Measurements from ENCODE around the gene PEX5L.

Gene PEX5L

GRCh38 chr3:179953993-179954870 lies 82.5 kb downstream of the PEX5L start:
- DNase-seq, result no peak

DNA sequence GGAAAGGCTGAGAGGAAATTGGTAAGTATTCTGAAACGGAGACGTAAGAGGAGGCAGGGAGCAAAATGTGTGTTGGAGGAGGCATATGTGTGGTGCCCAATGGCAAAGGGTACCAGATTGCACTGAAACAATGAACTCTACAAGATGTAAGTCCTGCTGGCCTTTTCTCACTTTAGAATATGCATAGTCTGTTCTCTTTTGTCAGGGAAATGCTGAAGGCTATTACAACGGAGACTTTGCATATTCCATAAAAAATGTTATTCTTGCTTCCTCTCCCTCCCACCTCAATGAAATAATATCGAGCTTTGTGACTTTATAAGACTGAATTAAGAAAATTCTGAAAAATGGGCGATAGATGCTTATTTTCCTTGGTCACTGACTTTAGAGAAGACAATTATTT lies 85.9 kb downstream of the PEX5L start:
- no peak for DNase-seq

- no peak for DNase-seq
Measured at GRCh38 chr3:179949869-179950268, 86.9 kb downstream of the PEX5L start.

DNA sequence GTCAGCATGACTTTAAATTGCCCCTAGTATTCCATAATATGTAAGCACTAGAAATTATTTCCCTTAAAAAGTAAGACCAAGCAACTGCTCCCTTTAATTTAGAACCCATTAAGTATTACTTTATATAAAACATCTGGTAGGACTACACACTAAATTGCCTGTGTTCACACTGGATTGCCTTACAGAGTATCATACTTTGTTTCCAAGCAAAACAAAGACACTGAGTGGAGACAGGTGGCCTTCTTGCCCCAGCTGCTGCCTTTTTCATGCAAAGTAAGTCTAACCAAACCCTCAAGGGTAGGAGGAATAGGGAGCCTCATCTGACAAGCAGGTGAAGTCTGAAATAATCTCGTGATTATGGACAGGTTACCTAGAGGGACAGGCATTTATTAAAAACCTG lies 87.3 kb downstream of the PEX5L start:
- DNase-seq, result no peak

- no peak for DNase-seq
Measured at GRCh38 chr3:179948740-179949139, 88.0 kb downstream of the PEX5L start.

DNA sequence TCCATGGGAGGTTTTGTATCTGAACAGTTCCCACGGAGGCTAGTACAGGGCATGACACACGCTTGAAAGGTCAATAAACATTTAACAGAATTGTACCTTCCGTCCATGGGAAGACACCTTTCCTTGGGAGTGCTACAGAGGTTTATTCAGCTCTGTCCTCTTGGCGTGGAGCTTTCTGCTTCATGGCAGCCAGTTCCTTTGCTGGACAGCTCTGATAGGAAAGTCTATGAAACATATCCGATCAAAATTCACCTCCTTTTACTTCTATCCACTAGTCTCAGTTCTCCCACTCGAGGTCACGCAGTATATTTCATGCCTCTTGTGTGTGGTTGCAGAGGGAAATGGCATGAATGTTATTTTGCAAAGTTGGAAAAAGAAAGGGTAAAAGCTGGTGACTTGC lies 91.2 kb downstream of the PEX5L start:
- DNase-seq, result no peak

DNA sequence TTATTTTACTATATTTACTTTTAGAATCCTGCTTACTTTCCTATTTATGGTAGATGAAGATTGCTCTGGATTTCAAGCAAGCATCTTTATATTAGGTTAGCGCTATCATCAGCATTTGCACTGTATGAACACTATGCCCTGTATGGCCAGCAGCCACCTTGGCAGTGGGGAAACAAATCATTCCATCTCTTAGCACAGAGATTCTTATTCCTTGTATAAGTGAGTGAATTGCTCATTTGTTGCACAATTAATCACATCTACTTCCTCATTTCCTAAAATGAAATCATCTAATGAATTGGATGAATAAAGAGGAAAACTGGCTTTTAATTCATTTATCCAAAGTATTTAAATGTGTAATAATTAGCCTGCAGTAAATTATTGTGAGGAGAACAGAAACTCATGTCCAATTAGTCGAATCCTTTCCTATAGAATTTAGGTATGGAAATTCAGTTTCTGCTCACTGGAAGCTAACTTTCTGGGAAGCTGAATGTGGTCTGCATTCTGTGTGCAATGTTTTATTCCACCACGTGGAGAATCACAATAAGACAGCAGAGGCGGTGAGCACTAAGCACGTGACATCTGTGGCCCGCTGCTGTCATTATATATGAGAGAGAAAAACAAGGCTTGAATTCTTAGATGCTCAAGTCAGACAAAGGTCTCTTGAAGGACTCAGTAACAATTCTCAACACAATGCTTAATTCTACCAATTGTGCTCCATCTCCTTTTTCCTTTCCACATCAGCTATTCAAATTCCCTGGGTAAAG lies 93.4 kb downstream of the PEX5L start:
- no peak for DNase-seq

DNA sequence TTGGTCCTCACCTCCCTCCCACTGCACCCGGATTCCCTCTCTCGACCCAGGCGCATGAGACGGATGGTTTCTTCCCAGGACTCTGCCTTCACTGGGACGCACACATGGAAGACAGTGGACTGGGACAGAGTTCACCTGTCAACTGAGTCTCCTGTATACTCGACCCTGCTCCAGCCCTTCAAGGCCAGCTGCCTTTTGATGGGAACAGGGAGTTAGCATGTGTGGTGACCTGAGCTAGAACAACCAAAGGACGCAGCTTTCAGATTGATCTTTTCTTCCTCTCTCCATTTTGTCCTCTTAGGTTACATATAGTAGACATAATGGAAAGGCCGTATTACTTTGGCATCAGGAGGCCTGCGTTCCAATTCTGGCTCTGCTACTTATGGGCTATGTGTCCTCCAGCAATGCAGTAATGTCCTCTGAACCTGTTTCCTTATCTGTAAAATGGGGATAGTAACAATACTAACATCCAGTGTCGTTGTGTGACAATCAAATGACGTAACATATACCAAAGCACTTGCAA lies 94.1 kb downstream of the PEX5L start:
- DNase-seq, result no peak

DNA sequence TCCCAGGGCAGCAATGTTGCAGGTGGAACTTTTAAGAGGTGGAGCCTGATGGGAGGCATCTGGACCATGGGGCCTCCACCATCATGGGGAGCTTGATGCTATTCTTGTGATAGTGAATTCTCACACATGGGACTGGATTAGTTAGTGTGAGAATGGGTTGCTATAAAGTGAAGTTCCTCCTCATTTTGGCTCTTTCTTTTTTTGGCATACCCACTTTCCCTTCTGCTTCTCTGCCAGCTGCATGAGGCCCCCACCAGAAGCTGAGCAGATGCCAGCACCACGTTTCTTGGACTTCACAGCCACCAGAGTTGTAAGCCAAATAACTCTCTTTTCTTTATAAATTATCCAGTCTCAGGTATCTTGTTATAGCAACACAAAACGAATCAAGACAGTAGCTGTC lies 101.0 kb downstream of the PEX5L start:
- no peak for DNase-seq

DNA sequence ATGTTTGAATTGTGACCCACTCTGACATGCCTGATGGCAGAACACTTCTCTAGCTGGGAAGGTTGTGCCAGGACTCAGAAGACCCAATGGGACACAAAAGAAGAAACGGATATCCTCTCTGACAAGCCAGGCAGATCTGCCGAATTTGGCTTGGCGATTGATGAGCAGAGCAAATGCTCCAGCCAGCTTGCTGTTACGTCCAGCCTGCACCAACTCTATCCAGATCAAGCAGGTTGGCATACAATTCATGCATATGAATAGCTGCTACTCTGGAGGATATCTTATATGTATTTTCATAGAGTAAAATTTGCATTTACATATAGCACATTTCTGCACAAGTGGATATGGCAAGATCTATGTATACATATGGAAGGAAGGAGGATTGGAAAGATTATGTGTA lies 102.8 kb downstream of the PEX5L start:
- no peak for DNase-seq

DNA sequence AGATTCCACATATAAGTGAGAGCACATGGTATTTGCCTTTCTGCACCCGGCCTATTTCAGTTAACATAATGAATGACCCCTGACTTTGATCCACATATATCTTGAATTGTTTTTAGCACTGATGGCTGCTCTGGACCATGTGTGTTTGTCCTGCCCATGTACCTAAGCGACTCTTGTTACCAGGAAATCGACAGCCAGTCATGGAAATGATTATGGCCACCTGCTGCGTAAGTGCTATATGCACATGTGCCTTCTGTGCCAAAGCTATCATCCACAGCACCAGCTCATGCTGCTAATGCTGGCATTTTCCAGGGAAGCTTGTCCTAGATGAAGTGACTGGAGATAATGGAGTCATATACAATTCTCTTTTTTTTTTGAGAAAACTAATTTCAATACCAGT lies 103.7 kb downstream of the PEX5L start:
- no peak for DNase-seq

DNA sequence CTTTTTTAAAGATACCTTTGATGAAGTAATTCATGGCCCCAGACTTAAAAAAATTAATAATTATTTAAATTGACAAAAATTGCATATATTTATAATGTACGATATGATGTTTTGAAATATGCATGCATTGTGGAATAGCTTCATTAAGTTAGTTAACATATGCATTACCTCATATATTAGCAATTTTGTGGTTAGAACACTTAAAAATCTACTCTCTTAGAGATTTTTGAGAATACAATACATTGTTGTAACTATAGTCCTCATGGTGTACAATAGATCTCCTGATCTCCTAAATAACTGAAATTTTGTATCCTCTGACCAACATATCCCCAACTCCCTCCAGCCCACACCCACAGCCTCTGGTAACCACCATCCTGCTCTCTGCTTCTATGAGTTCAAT lies 104.1 kb downstream of the PEX5L start:
- no peak for DNase-seq

GRCh38 chr3:179929091-179929529 lies 107.6 kb downstream of the PEX5L start:
- no peak for DNase-seq

DNA sequence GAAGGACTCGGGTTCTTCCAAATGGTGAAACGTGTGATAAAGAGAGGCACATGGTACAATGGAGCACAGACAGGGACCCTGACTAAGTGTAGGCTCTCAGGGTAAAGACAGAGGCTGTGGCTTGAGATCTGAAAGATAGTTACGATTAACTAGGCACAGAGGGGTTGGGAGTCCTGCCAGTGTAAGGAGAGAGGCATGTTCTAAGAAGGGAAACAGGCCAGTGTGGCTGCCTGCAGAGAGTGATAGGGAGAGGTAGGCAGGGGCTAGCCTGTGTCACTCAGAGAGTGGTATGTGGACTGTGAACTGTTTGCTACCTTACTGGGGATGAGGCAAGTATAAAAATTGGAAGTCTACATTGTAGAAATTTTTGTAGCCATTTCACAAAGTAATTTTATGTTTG lies 109.5 kb downstream of the PEX5L start:
- DNase-seq, result no peak

DNA sequence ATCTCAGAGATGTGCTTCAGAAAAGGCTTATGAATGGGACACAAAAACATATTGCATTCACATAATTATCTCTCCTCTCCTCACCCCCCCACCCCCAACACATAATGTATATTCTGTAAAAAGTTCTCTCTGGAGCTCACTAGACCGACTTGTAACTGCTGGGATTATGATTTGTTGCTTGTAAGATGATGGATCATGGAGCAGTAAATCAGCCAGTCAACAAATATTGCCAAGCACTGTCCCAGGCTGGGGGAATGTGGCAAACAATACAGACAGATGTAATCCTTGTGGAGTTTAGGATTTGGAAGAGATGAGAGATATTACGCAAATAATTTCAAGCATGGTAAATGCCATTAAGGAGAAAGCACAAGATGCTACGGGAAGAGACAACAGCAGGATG lies 114.8 kb downstream of the PEX5L start:
- DNase-seq, result no peak

- no peak for DNase-seq
Measured at GRCh38 chr3:179921500-179921899, 115.2 kb downstream of the PEX5L start.

GRCh38 chr3:179907784-179908482 lies 128.8 kb downstream of the PEX5L start:
- no peak for DNase-seq

DNA sequence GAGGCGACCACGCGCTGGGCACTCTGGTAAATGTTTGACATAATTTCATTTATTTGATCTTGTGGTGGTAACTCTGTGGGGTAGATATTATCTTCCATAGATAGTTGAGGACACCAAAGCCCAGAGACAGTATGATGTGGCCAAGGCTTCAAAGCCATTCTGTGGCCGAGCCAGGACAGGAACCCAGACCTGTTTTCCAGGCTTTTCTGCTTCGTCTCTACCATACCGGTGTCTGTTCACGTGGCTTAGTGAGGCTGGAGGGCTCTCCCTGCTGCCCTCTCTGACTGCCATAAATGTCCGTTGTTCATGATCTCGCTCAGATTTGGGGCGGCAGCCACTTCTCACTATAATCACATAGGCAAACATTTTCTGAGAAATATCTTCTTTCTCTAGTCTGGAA lies 134.7 kb downstream of the PEX5L start:
- DNase-seq, result no peak

- no peak for DNase-seq
Measured at GRCh38 chr3:179898024-179898423, 138.7 kb downstream of the PEX5L start.

- DNase-seq, result no peak
Measured at GRCh38 chr3:179897231-179897630, 139.5 kb downstream of the PEX5L start.

GRCh38 chr3:179896507-179896906 lies 140.2 kb downstream of the PEX5L start:
- no peak for DNase-seq

GRCh38 chr3:179895330-179895729 lies 141.4 kb downstream of the PEX5L start:
- DNase-seq, result no peak

GRCh38 chr3:179887295-179887943 lies 149.3 kb downstream of the PEX5L start:
- no peak for DNase-seq

All from cortex of kidney (tissue), 1 donor.